Activated CD4-positive, CD25-positive, alpha-beta regulatory T cell (primary cell): ENCODE measurements around the gene SARM1.
A peak's percentile ranks its signal among the peaks of the same experiment; 100 is the strongest.

Source experiments
- DNase-seq, 4 experiments: peaks; one replicate each; lab custom pipeline; 2025; lab: John Stamatoyannopoulos, UW

Gene SARM1

DNA sequence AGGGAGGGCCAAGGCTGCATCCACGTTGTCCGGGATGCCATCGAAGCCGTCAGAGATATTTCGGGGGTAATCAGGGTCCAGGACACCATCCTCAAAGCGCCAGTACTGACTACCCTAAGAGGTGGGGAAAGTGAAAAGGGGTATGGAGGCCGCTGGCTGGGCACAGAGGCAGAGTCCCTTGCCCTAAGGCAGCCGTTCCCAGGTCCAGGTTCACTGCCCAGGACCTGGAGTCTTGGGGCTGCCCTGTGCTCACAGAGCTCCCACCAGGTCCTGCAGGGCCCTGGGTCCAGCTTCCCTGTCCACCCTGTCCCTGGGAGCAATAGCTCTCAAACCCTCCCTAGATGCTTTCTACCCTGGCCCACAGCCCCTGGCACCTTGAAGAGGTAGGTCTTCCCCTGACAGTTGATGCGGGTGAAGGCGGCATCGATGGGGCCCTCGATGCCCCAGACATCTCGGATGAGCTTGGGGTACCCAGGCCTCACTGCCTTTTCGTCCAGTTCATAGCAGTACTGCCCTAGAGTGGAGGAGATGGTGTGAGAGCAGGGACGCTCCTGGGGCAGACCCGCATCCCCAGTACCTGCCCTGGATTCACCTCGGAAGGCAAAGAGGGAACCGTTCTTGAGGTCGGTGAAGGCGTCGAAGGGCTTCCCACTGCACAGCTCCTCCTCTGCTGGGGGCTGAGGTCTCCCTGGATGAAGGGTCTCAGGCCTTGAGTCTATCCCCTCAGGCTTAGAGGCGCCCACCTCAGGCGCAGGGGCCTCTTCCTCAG, 2.4 kb upstream of the SARM1 start:
- DNase-seq: no peak

DNA sequence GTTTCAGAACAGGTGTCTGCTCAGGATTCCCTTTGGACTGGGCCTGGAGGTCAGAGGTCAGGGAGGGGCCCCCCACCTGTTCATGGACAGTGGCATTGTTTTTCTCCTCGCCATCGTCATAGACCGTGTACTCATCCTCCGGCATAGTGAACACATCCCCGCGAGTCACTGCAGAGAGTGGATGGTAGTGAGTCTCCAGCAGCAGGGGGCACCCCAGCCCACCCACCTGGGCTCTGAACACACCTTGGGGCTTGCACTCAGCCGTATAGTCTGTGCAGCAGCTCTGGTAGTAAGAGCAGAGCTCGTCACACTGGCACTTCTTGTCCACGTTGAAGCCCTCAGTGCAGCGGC, 1.8 kb upstream of the SARM1 start:
- no peak for DNase-seq

DNA sequence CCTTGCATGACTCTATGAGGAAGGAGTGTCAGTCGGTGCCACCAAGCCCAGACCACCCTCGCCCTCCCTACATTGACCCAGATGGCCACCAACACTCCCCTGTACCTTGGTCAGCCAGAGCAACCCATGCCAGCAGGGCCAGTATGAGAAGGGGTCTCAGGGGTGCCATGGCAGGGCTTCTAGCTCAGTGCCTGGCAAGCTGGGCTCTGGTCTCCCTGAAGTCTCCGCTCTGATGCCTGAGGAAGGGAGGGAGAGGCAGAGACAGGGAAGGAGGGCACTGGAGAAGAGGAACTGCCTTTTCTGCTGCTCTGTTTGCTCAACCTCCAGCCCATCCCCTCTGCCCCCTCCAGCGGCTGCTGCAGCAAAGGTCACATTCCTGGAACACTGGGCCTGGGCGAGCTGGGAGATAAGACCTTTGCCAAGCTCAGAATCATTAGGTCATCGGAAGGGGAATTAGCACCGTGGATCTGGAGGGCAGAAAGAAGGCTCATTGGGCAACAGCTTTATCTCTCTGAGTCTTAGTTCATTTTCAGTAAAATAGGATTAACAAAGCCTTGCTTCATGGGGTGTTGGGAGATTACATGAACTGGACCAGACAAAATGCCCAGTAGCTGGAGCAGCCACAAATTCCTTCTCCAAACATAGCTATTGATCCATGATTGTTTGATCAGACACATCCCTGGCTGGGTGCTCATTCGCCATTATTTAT, 1.3 kb upstream of the SARM1 start, which contains the start of gene VTN:
Gene VTN, minus strand, starts transcription at position 273 of the 709 bp plus-strand sequence. Its CDS starts 104 bp downstream, at position 169.
- DNase-seq: no peak

DNA sequence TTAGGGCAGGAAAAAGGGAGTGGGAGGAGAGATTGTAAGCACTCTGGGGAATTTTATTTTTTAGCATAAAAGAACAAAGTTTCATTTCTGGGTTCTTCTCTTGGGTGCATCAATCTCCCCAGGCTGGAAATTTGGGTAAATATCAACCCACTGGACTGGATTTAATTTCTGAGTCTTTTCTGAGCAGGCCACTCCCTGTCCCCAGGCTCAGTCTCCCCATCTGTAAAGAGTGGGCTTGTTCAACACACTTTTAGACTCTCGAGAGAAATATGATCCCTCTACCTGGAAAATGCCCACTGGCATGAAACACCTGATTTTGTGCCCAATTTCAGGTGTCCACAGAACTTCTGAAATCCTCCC, 770 bp upstream of the SARM1 start:
- no peak for DNase-seq

DNA sequence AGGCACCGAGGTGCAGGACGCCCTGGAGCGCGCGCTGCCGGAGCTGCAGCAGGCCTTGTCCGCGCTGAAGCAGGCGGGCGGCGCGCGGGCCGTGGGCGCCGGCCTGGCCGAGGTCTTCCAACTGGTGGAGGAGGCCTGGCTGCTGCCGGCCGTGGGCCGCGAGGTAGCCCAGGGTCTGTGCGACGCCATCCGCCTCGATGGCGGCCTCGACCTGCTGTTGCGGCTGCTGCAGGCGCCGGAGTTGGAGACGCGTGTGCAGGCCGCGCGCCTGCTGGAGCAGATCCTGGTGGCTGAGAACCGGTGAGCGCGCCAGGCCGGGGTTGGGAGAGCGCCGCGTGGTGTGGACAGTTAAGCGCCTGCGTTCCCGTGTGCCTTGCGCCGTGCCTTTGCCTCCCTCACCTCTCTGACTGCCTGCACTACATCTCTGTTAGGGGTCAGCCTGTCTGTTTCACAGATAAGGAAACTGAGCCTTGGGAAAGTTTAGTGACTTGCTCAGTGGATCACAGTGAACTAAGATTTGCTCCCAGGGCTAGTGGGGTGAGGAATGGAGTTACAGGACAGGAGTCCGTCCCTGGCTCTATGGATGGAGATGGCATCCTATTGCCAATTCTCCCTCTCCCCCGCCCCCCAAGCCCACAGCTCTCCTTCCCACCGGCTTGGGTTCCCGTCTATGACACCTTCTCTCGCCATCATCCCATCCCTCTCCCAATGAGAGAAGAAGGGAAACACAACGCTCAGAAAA, 880 bp downstream of the SARM1 start:
- no peak for DNase-seq

DNA sequence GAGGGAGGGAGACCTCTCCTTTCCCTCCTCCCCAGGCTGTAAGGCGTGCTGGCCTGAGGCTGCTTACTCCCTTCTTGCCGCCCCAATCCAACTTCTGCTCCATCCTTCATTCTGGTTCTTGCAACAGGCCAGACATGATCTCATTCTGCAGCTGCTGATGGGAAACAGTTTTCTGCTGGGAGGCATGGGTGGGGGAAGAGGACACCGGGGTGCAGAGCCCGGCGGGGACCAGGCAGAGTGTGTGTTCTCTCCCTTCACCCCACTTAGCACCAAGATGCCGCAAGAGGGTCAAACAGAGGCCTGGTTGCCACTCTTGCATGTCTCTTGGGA, 1.4 kb downstream of the SARM1 start:
- DNase-seq: no peak

DNA sequence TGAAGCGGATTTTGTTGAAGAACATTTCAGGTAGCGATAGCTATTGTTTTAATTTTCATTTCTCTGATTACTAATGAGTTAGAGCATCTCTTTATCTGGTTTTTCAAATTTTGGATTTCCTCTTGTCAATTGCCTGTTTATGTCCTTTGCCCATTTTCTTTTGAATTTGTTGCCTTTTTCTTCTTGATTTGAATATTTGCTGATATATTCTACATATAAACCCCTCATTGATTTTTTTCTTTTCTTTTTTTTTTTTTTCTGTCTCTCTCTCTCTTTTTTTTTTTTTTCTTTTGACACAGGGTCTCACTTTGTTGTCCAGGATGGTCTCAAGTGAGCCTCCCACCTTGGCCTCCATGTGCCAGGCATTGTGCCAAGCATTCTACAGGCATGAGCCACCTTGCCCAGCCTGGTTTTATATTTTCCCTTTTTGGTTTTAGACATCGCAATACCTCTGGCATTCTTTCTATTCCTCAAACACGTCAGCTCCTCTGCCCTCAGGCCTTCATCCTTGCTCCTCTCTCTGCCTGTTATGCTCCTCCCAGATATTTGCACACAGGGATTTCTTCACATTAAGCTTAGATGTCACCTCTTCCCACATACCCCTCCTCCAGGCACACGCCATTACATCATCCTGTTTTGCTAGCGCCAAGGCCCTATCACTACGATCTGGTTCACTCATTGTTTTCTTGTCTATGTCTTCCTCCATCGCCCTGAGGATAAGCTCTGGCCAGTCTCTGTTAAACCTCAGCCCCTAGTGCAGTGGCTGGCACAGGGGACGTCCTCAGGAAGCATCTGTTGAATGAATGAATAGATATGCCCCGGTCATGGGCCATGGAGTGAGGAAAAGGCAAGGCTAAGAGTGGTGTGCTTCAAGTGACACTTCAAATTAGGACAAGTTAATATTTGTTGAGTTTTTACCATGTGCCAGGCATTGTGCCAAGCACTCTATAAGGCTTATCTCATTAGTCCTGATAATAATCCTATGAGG, 8.6 kb downstream of the SARM1 start:
- no peak for DNase-seq

DNA sequence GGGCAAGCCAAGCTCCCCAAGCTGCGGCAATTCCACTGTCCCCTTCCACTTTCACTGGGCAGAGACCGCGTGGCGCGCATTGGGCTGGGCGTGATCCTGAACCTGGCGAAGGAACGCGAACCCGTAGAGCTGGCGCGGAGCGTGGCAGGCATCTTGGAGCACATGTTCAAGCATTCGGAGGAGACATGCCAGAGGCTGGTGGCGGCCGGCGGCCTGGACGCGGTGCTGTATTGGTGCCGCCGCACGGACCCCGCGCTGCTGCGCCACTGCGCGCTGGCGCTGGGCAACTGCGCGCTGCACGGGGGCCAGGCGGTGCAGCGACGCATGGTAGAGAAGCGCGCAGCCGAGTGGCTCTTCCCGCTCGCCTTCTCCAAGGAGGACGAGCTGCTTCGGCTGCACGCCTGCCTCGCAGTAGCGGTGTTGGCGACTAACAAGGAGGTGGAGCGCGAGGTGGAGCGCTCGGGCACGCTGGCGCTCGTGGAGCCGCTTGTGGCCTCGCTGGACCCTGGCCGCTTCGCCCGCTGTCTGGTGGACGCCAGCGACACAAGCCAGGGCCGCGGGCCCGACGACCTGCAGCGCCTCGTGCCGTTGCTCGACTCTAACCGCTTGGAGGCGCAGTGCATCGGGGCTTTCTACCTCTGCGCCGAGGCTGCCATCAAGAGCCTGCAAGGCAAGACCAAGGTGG, 9.8 kb downstream of the SARM1 start:
- no peak for DNase-seq

DNA sequence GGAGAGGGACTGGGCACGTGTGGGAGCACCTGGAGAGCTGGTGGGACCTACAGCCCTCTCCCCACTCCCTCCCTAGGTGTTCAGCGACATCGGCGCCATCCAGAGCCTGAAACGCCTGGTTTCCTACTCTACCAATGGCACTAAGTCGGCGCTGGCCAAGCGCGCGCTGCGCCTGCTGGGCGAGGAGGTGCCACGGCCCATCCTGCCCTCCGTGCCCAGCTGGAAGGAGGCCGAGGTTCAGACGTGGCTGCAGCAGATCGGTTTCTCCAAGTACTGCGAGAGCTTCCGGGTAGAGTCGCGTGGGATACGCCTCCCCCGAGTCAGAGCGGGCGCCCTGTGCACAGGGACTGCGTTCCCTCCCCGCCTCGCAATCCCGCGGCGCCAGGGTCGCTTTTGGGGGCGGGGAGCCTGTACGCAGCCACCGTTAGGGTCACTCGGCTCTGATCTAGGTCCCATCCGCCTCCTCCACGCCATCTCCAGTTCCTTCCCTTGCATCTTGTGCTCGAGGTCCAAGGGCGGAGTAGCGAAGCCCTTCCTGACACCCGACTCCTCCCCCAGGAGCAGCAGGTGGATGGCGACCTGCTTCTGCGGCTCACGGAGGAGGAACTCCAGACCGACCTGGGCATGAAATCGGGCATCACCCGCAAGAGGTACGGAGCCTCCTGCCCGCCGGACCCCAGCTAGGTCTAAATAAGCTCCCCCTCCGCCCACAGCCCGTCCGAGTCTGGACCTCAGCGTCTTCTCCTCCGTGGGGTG, 13.0 kb downstream of the SARM1 start:
- peak; percentile 28 to 46 (median 34) for DNase-seq

DNA sequence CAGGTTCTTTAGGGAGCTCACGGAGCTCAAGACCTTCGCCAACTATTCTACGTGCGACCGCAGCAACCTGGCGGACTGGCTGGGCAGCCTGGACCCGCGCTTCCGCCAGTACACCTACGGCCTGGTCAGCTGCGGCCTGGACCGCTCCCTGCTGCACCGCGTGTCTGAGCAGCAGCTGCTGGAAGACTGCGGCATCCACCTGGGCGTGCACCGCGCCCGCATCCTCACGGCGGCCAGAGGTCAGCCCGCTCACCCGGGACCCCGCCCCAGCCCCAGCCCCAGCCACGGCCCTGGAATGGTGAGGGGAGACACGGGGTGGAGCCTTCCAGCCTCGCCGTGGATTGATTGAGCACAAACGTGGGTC, 13.5 kb downstream of the SARM1 start:
- DNase-seq: no peak

DNA sequence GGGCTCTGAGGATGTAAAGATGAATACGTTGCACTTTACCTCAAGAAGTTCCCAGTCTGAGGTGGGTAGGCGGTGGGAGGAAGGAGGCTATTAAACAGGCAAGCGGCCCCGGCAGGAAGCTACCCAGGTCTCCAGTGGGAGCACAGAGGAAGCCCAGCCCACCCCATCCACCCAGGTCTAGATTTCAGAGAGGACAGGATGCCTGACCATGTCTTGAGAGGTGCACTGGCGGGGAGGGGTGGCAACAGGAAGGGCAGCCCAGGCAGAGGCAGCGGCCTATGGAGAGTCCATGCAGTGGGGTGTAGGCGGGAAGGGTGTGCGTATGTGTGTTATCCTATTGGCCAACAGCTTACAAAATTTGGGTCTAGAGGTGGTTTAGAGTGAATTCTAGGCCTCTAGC, 13.9 kb downstream of the SARM1 start:
- no peak for DNase-seq

DNA sequence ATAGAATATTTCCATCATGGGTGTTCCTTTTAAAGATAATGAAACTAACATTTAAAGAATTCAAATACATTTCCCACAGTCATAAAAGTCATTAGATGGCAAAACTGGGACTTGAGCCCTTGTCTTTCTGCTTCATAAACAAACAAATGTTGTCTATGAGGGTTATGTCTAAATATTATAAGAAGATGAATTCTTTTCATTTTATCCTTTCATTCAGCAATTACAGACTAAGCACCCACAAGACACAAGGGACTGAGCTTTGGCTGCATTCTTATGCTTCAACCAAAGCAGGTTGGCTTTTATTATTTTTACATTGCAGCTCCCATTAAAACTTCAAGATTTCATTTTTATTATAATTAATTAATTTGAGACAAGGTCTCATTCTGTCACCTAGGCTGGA, 14.9 kb downstream of the SARM1 start:
- no peak for DNase-seq

DNA sequence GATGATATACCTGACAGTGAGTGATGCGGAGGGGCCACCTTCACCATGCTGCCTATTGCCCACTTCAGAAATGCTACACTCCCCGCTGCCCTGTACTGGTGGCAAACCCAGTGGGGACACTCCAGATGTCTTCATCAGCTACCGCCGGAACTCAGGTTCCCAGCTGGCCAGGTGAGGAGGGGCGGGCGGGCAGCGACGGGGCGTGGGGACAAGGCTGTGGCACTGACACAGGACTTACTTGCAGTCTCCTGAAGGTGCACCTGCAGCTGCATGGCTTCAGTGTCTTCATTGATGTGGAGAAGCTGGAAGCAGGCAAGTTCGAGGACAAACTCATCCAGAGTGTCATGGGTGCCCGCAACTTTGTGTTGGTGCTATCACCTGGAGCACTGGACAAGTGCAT, 16.6 kb downstream of the SARM1 start:
- DNase-seq: no peak

DNA sequence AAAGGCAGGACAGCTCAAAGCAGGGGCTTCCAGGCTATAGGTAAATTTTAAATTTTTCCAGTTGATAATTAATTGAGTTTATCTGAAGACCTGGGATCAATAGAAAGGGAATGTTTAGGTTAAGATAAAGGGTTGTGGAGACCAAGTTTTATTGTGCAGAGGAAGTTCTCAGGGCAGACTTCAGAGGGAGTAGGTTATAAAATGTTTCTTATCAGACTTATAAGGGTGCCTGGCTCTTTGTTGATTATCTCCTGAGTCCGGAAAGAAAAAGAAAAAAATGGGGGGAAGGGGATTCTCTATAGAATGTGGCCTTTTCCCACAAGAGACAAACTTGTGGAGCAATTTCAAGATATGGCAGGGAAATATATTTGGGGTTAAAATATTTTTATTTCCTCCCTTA, 18.6 kb downstream of the SARM1 start:
- no peak for DNase-seq

DNA sequence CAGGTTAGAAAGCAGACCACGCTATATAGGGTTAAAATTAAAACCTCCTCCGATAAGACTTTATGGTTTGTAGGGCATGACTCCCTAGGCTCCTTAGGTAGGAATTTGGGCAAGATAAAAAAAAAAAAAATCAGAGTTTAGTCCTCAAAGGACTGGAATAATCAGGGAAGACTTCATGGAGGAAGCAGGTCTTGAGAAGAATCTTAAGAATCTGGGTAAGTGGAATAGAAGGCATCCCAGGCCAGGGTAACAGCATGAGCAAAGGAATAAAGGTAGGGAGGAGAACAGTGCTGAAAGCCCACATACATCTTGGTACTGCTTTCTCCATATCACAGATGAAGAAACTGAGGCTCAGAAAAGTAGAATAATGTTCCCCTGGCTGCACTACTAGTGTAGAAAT, 19.1 kb downstream of the SARM1 start:
- DNase-seq: no peak

DNA sequence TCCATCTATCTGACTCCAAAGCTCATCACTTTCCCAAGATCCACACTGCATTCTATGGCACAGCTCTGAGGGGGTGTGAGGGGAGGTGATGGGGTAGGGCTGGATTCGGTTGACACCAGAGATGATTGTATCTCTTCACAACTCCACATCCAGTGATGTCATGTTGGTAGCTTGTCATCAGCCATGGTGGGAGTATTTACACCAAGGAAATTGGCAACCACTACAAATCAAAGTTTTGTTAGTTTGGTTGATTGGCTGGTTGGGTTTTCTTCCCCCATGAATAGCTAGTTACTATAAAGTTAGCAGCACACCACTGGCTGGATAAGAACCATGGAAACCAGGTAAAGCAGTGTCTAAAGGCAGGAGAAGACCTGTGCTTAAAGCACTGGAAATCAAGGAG, 19.5 kb downstream of the SARM1 start:
- DNase-seq: no peak

DNA sequence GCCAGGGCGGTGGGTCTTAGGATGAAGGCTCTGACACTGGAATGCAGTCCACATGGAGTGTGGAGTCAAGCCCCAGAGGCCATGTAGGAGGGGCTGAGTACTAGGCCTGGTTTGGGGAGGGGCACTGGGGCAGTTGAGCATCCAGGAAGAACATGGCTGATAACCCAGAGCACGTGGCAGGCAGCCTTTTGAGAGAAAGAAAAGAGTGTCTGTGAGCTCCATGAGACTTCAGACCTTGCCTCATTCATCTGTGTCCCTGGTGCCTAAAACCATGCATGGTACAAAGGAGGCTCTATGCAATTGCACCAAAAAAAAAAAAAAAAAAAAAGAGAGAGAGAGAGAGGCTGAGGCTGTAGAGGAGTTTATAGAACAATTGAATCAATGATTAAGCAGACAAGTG, 19.9 kb downstream of the SARM1 start:
- no peak for DNase-seq

DNA sequence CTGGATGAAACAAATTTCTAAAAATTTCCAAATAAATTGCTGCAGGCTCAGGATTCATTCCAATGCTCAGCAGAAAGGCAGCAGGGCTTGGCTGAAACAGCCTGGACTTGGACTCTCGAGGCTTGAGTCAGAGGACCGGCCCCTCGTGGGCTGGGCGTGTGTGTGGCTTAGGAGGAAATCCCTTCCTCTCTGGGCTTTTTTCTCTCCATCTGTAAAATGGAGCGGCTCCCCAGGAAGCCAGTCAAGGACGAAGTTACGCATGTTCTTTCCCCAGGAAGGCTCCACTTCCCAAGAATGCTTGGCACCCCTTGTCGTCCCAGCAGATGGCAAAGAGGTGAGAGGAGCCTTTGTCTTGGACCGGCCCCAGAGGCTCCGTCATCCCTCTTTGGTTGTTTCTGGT, 21.0 kb downstream of the SARM1 start:
- DNase-seq: no peak

DNA sequence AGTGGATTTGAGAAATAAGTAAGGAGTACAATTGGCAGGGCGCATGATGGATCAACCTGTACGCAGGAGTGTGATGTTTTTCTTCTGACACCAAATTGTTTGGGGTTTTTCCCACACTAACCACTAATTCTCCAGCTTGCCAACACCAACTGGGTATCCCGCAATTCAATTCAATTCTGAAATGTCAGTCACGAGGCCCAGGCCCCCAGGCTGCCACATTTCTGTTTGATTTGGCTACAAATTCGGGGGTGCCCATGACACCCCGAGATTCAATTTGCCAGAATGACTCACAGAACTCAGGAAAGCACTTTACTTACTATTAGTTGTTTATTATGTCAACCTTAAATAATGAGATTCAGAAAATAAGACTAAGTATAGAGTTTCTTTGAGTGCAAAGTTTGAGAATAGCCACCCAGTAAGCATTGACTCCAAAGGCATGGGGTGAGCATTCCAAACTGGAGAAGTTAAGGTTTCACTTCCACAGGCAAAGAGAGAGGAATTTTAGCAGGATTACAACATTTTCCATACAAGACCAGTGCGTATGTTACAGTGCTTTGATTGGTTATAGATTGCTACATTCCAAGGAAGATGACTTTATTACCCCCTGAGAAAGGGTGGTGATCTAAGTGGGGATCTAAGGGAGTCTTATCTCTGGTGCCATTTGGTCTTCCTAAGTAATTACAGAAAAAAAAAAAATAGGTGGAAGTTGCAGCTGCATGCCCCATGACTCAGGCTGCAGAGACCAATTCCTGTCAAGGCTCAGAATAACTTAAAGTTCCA, 23.0 kb downstream of the SARM1 start:
- DNase-seq: no peak

DNA sequence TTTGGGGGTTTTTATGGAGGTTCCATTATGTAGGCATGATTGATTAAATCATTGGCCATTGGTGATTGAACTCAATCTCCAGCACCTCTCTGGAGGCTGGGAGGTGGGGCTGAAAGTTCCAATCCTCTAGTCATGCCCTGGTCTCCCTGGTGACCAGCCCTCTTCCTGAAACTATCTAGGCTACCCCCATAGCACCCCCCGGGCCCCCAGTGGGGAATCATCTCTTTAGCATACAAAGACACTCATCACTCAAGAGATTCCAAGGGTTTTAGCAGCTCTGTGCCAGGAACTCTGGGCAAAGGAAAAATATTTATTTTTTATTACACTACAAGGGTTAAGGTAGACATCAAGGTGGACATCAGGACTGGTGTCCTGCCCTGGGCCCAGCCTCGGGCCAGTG, 23.9 kb downstream of the SARM1 start:
- DNase-seq: no peak
